ENCODE measurements around the gene B3GAT3. TPM values are rescaled to one million over a fixed set of nuclear protein-coding genes. Genes with fewer than 3 reads are reported as not detected.
"Not testable (repeated sequence)": the region's sequence is repeated elsewhere in the genome, so short reads cannot be mapped to it uniquely, and the experiment has no call there.

B3GAT3 gene
- total RNA-seq, 1 donor from 2014 or later: 13.9 TPM

GRCh38 chr11:62604460-62605120 is 17.2 kb downstream of the B3GAT3 start:
- DNase-seq (ENCODE audit: low read depth in 2 of 2): no peak

GRCh38 chr11:62603776-62604299 is 17.9 kb downstream of the B3GAT3 start:
- DNase-seq (ENCODE audit: low read depth in 2 of 2): no peak

GRCh38 chr11:62603072-62603408 is 18.7 kb downstream of the B3GAT3 start:
- no peak for DNase-seq (ENCODE audit: low read depth in 2 of 2)

DNA sequence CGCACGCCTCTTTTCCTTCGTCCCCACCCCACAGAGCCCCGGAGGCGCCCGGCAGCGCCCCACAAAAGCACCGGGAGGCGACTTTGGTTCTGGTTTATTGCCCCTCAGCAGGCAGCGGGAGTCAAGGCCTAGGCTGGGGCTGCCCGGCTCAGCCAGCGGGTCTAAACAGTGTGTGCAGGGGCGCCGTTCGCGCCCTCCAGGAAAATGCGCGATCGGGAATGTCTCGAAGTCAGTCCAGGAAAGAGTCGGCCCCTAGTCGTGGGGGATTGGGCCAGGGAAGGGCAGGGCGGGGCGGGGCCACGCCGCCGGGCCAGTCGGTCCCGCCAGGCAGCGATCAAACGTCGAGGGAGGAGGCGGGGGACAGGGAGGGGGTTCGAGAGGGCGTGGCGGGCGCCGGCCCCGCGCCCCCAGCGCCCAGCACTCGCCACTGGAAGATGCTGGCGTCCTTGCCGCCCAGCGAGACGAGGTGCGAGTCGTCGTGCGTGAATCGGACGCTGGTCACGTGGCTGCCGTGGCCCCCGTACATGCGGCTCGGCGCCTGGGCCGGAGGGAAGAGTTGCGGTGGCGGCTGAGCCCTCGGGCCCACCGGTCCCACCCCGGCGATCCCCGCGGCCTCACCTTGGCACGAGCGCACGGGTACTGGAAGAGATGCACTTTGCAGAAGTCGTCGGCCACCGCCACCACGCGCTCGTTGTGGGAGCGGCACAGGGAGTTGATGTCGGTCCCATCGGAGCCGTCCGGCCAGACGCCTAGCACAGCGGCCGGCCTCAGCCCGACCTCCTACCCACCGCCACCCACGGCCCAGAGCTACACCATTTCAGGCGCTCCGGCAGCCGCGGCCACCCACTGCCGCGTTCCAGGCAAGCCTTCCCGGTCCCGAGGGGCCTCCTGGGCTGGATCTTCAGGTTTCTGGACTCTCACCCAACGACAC is 19.4 kb downstream of the B3GAT3 start:
- DNase-seq (ENCODE audit: low read depth in 2 of 2): peak in 1 of 2 donors; percentile 76

DNA sequence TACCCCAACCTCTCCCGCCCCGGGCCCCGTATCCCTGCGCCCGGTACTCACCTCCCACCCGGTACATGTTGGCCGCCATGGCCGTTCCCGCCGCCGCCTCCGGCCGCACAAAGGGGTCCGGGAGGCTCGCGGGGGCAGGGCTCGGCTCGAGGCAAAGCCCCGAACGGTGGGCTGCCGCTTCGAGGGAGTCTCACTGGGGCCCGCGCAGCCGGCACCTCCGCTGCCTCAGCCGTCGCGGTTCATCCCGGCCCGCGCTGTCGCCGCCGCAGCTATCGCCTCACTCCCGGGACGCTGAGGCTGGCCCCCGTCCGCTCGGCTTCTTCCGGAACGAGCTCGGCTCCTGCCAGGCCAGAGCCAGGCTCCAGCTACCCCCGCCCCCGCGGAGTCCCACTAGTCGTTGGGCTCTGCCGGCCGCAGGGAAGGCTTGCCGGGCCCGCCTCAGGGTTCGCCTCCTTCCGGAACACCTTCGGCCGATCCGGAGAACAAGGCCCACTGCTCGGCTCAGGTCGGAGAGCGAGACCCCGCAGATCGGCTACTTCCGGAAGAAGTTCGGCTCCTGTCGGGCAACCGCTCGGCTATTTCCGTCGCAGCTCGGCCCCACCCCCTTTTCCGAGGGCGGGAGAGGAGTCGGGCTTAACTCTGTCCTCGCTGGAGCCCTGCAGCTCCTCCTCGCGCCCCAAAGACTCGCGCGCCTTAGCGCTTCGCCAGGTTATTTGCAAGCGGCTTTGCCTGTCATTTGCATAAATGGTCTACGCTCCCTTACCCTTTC is 20.2 kb downstream of the B3GAT3 start, which contains the start of gene MTA2:
Gene MTA2 (minus strand): TSS at position 494 of the 769 bp plus-strand sequence. CDS start 415 bp downstream, at position 79.
- DNase-seq (ENCODE audit: low read depth in 2 of 2): peak; percentile 94 to 98

DNA sequence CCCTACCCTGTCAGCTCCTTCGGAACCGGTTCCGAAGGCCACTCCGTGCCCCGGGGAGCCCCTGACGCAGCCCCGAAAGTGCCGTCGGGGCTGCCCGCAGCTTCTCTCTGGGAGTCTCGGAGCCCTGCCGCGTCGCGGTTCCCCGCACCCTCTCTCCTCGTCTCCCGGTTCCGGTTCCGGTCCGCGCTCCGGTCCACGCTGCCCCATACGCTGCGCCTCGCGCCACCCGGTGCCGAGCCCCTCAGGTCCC is 20.7 kb downstream of the B3GAT3 start:
- peak in 1 of 2 donors; percentile 52 for DNase-seq (ENCODE audit: low read depth in 2 of 2)

- DNase-seq (ENCODE audit: low read depth in 2 of 2): no peak
Measured at GRCh38 chr11:62600367-62601121, 21.2 kb downstream of the B3GAT3 start.

DNA sequence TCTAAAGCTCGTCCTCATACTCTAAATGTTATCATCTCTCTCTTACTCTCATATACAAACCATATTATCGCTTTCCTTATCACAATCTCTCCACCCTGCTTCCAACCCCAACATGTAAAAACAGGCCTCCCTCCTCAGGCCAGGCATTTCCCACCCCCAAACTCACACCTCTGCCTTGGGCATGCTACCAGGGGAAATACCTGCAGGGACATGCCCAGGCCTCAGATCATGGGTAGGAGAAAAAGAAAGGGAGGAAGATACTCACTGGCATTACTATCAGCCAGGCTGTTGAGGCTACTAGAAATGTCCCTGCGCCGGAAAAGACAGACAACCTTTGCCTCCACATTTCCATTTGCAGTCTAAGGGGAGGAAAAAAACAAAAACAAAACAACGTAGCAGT is 21.9 kb downstream of the B3GAT3 start:
- DNase-seq (ENCODE audit: low read depth in 2 of 2): no peak

- peak; percentile 90 to 98 for DNase-seq (ENCODE audit: low read depth in 2 of 2)
Measured at GRCh38 chr11:62599069-62599696, 22.6 kb downstream of the B3GAT3 start.

DNA sequence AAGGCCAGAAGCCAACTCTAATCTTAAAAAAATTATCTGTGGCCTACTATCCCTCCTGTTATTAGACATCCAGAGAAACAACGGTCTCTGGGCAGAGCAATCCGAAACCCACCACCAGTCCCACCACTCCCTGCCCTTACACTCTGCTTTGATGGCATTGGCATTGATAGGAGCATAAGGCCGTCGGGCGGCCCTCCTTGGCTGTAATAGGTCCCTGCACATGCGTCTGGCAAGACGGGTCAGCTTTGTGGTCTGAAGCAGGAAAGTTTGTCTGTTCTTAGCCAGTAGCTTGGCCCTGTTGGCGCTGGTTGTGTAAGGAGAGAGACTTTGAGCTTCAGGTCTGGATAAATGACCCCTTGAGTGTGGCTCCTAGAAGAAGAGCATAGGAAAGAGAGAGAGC is 26.7 kb downstream of the B3GAT3 start:
- no peak for DNase-seq (ENCODE audit: low read depth in 2 of 2)

- DNase-seq (ENCODE audit: low read depth in 2 of 2): peak in 1 of 2 donors; percentile 79
Measured at GRCh38 chr11:62593434-62594044, 28.2 kb downstream of the B3GAT3 start.

DNA sequence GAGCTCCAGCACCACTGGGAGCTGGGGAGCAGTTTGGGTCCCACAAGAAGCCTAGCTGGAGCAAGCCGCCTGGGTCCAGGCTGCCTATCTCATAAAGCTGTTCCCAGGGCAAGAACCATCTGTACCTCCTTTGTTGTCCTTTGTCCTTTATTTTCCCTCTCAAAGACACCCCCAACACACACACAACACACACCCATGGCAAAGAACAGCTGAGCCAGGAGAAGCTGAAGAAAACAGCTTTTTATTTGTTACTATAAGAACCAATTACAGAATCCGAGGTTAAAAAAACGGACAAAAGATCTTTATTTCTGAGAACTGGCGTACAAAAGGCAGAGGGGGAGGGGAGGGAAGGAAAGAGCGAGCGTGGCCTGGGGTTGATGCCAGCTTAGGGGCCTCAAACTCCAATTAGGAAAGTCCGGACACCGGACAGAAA is 28.8 kb downstream of the B3GAT3 start:
- DNase-seq (ENCODE audit: low read depth in 2 of 2): no peak

DNA sequence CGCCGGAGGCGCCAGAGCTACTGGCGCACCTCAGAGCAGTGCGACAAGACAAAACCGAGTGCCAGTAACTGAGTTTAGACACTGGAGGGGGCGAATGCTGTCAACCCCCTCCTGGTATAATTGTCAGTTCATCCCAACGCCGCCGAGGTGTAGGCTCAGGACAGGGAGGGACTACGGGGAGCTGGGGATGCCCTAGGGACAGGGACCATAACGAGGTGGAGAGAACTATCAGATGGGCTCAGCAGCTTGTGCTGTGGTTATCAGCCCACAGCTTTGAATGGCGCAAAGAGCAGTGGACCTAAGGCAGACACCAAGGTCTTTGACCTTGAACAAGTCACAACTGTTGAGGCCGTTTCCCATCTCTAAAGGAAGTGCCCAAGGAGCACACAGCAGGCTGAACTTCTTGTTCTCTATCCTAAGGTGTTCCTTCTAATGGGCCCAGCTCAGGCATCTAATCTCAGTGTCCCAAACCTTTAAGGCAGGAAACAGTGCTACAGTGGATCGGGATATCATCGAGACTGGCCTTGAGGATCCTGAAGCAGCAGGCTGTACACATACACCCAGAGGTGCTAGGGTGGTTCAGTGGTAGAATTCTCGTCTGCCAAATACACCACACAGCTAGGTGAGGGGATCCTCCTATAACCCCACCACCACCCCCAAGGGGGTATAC is 29.5 kb downstream of the B3GAT3 start:
- DNase-seq (ENCODE audit: low read depth in 2 of 2): no peak

GRCh38 chr11:62591448-62592145 is 30.2 kb downstream of the B3GAT3 start, which contains the start of gene TUT1:
TUT1 (minus strand) TSS chr11:62591523; CDS start chr11:62591485, 38 bp downstream.
- DNase-seq (ENCODE audit: low read depth in 2 of 2): peak; percentile 99 to 100

DNA sequence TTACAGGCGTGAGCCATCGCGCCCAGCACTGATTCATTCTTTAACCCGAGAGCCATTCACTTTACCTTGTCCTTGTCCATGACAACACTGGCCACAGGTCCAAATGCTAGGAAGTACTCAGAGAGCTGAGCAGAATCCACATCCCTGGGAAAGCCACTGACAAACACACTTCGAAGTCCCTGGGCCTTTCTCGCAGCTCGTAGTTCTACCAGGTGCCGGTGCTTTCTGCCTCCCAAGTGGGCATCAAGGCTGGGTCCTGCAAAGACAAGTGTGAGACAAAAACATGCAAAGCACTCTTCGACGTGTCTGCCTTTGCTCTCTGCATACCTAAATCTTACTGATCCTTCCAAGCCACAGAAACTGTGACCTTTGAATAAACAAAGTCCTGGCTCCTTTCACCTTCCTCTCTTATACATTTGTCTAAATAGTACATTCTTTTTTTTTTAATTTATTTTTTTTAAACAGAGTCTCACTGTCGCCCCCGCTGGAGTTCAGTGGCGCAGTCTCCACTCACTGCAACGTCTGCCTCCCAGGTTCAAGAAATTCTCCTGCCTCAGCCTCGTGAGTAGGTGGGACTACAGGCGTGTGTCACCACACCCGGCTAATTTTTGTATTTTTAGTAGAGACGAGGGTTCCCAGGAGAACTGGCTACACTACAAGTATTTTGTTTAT is 32.7 kb downstream of the B3GAT3 start:
- peak in 1 of 2 donors; percentile 48 for DNase-seq (ENCODE audit: low read depth in 2 of 2)

DNA sequence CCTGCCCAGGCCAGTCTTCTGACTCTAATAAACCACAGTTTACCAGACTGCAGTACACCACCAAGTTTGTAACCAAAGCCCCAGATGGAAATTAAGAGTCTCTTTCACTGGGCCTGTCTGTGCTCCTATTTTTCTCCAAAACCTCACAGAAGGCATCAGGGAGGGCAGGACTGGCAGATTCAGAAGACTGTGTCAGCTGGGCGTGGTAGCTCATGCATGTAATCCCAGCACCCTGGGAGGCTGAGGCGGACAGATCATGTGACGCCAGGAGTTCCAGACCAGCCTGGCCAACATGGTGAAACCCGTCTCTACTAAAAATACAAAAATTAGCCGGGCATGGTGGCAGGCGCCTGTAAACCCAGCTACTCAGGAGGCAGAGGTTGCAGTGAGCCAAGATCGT is 36.4 kb downstream of the B3GAT3 start:
- not testable (repeated sequence) for DNase-seq (ENCODE audit: low read depth in 2 of 2)

DNA sequence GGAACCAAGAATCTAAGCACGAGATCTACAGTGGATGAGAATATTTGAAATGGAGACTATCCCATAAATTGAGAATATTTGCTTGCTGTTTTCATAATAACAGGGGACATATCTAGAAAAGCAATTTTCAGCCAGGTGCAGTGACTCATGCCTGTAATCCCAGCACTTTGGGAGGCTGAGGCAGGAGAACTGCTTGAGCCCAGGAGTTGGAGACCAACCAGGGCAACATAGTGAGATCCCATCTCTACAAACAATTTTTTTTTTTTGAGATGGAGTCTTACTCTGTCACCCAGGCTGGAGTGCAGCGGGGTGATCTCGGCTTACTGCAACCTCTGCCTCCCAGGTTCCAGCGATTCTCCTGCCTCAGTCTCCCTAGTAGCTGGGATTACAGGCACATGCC is 40.1 kb downstream of the B3GAT3 start:
- DNase-seq (ENCODE audit: low read depth in 2 of 2): not testable (repeated sequence)

DNA sequence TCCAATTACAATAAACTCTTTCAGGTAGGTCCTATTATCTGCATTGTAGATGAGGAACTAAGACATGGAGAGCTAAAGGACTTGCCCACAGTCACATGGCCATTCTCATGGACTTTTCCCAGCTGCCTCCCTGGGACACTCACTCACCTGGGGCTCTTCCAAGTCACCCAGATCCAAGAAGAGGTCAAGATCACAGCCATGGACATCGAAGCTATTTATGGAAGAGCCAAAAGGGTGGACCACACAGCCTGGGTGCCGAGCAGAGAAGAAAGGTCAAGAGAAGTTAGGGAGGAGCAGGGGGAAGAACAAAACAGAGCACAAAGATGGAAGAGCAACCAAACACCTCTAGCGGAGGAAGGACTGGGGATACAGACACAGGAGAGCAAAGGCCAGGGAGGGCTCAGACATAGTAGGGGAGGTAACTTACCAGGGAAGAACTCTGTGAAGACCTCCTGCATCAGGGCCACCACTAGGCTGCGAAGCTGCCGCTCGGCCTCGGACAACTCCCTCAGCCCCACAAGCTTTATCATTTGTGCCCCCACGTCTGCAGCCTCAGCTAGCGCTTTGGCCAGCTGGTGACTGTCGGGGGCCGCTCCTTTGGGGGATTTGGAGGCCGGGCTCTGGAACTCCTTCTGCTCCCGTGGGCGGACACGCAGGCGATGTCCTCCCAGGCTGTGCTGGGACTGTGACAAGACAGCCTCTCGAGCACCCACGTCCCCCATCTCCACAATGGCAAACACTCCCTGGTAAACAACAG is 40.6 kb downstream of the B3GAT3 start:
- DNase-seq (ENCODE audit: low read depth in 2 of 2): no peak

All from dermis microvascular lymphatic vessel endothelial cell (primary cell).